ENCODE data around the gene PCNX3. TPM values are rescaled to one million over a fixed set of nuclear protein-coding genes. Genes with fewer than 3 reads are reported as not detected.

PCNX3 gene
- polyA plus RNA-seq, 3 donors = 0.58 to 36.4 (median 1.7) TPM

DNA sequence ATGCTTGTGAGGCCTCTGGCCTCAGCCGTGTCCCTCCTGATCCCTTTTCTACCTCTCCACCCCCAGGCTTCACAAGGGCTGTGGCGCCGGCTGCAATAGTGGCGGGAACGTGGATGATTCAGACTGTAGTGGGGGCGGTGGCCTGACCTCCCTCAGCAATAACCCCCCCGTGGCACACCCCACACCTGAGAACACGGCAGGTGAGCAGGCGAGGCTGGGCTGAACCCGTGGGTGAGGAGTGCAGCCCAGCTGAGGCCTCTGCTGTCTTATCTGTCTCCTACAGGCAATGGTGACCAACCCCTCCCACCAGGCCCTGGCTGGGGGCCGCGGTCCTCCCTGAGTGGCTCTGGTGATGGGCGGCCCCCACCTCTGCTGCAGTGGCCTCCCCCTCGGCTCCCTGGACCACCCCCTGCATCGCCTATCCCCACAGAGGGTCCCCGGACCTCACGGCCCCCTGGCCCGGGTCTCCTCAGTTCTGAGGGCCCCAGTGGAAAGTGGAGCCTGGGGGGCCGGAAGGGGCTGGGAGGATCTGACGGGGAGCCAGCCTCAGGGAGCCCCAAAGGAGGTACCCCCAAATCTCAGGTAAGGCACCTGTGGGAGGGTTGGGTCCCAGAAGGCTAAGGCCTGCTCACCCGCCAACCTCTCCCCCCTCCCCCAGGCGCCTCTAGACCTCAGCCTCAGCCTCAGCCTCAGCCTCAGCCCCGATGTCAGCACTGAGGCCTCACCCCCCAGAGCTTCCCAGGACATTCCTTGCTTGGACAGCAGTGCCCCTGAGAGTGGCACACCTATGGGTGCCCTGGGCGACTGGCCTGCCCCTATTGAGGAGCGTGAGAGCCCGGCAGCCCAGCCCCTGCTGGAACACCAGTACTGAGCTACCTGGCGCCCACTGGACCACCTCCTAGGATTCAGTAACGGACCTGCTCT lies 20.8 kb downstream of the PCNX3 start:
- peaks cover 39% of the 10 kb centered on the region for H3K4me1 Mint-ChIP-seq

DNA sequence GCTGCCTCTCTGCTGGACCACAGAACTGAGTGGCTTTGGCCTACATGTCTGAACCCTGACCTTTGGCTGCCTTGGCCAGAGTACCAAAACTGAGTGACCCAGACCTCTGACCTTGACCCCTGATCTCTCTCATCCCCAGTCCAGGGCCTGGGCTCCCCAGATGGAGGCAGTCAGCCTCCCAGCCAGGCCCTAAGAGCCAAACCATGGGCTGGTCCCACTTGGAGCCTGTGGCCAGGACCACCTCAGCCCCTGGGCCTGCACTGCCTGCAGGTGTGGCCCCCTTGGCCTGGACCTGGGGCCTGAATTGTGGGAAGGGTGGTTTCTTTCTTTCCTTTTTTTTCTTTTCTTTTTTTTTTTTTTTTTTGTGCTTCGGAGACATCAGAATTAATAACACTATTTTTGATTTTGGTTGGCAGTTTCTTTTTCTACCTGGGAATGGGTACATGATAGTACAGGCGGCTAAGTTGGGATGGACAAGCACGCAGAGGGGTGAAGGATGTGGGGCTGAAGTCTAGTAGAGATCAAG lies 21.5 kb downstream of the PCNX3 start:
- no peak overlapping the region for H3K9ac ChIP-seq (ENCODE audit: insufficient read depth, low read length, poor library complexity, severe bottlenecking)
- Mint-ChIP-seq H3K36me3 (peaks cover 26 to 57% of the 10 kb centered on the region in 2 donors), H3K4me1 (peaks cover 46% of the 10 kb centered on the region), H3K27me3 (ENCODE audit: low read depth in 3 of 3) (peaks cover 0 to 1% (median 0%) of the 10 kb centered on the region in 3 donors), H3K27ac (peak overlapping the region; percentile 33 to 80 (median 42)), H3K9me3 (no peaks in the 10 kb centered on the region), H3K4me3 (peak overlapping the region in 1 of 2 donors; percentile 94)
- peaks cover 34 to 51% of the 10 kb centered on the region in 2 donors for H3K36me3 ChIP-seq (replicated peaks in 1 of 2; ENCODE audit: control insufficient read depth in 1 of 2, insufficient read depth in 2 of 2, low read length in 2 of 2)
- H3K9me3 ChIP-seq (replicated peaks in 1 of 2; ENCODE audit: control insufficient read depth in 1 of 2, insufficient read depth in 1 of 2, low read length in 2 of 2) = no peaks in the 10 kb centered on the region
- peaks cover 38 to 52% of the 10 kb centered on the region in 2 donors for H3K4me1 ChIP-seq (ENCODE audit: control insufficient read depth in 1 of 2, insufficient read depth in 2 of 2, low read length in 2 of 2)
- H3K79me2 ChIP-seq (ENCODE audit: insufficient read depth, low read length) = peaks cover 42% of the 10 kb centered on the region
- intact Hi-C loops (cut with micrococcal nuclease) = loop anchor here in 1 of 2 donors (1.0 kb wide), 1 partner anchor 14 kb away; no protein-coding TSS in a partner anchor
- no peak overlapping the region for H3K27ac ChIP-seq (ENCODE audit: low read depth in 1 of 2, low read length in 2 of 2)
- peak overlapping the region in 1 of 3 experiments; percentile 99 for H3K4me3 ChIP-seq (replicated peaks in 1 of 3; ENCODE audit: low read depth in 2 of 3, low read length in 3 of 3)
- H2AFZ ChIP-seq (ENCODE audit: insufficient read depth, low read depth, low read length, poor library complexity, severe bottlenecking) = no peak overlapping the region
- 100% methylated on average over 1 of the region's 3 CpGs for WGBS (ENCODE audit: insufficient coverage)
- H3K4me2 ChIP-seq (replicated peaks; ENCODE audit: extremely low read depth, low read length, poor library complexity, severe bottlenecking) = peak overlapping the region; percentile 100
- H4K20me1 ChIP-seq (ENCODE audit: insufficient read depth, low read length) = peaks cover 54% of the 10 kb centered on the region
- TF ChIP-seq, protein P1, sequence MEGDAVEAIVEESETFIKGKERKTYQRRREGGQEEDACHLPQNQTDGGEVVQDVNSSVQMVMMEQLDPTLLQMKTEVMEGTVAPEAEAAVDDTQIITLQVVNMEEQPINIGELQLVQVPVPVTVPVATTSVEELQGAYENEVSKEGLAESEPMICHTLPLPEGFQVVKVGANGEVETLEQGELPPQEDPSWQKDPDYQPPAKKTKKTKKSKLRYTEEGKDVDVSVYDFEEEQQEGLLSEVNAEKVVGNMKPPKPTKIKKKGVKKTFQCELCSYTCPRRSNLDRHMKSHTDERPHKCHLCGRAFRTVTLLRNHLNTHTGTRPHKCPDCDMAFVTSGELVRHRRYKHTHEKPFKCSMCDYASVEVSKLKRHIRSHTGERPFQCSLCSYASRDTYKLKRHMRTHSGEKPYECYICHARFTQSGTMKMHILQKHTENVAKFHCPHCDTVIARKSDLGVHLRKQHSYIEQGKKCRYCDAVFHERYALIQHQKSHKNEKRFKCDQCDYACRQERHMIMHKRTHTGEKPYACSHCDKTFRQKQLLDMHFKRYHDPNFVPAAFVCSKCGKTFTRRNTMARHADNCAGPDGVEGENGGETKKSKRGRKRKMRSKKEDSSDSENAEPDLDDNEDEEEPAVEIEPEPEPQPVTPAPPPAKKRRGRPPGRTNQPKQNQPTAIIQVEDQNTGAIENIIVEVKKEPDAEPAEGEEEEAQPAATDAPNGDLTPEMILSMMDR (IDR thresholded peaks at IDR 0.05) = no peak
- no peaks in the 10 kb centered on the region for H3K27me3 ChIP-seq (ENCODE audit: control insufficient read depth in 2 of 2, insufficient read depth in 2 of 2, low read length in 2 of 2)
- DNase-seq = no peak

More for the DNA sequence above, 20.8 kb downstream of the PCNX3 start:
- H3K4me3 ChIP-seq (replicated peaks in 1 of 3; ENCODE audit: low read depth in 2 of 3, low read length in 3 of 3) = no peak overlapping the region
- Mint-ChIP-seq H3K27ac (peak overlapping the region in 2 of 7 donors; percentile 56 to 67), H3K4me3 (no peak overlapping the region), H3K36me3 (peaks cover 26 to 58% of the 10 kb centered on the region in 2 donors), H3K27me3 (ENCODE audit: low read depth in 3 of 3) (peaks cover 0 to 1% (median 0%) of the 10 kb centered on the region in 3 donors), H3K9me3 (no peaks in the 10 kb centered on the region)
- H3K79me2 ChIP-seq (ENCODE audit: insufficient read depth, low read length) = peaks cover 35% of the 10 kb centered on the region
- H3K36me3 ChIP-seq (replicated peaks in 1 of 2; ENCODE audit: control insufficient read depth in 1 of 2, insufficient read depth in 2 of 2, low read length in 2 of 2) = peaks cover 38 to 57% of the 10 kb centered on the region in 2 donors
- peaks cover 47% of the 10 kb centered on the region for H4K20me1 ChIP-seq (ENCODE audit: insufficient read depth, low read length)
- H3K27me3 ChIP-seq (ENCODE audit: control insufficient read depth in 2 of 2, insufficient read depth in 2 of 2, low read length in 2 of 2) = no peaks in the 10 kb centered on the region
- H3K9ac ChIP-seq (ENCODE audit: insufficient read depth, low read length, poor library complexity, severe bottlenecking) = no peak overlapping the region
- peaks cover 31 to 45% of the 10 kb centered on the region in 2 donors for H3K4me1 ChIP-seq (ENCODE audit: control insufficient read depth in 1 of 2, insufficient read depth in 2 of 2, low read length in 2 of 2)
- no peak overlapping the region for H2AFZ ChIP-seq (ENCODE audit: insufficient read depth, low read depth, low read length, poor library complexity, severe bottlenecking)
- DNase-seq = no peak
- TF ChIP-seq, protein P1 (IDR thresholded peaks at IDR 0.05) = no peak
- H3K4me2 ChIP-seq (replicated peaks; ENCODE audit: extremely low read depth, low read length, poor library complexity, severe bottlenecking) = no peak overlapping the region
- no peak overlapping the region for H3K27ac ChIP-seq (ENCODE audit: low read depth in 1 of 2, low read length in 2 of 2)
- intact Hi-C loops (cut with micrococcal nuclease) = loop anchor here in 1 of 2 donors (1.0 kb wide), 1 partner anchor 15 kb away; no protein-coding TSS in a partner anchor
- no peaks in the 10 kb centered on the region for H3K9me3 ChIP-seq (replicated peaks in 1 of 2; ENCODE audit: control insufficient read depth in 1 of 2, insufficient read depth in 1 of 2, low read length in 2 of 2)
- WGBS (ENCODE audit: insufficient coverage) = 96% methylated on average over 17 of the region's 28 CpGs
